ENCODE measurements around the gene ADNP2.

Gene ADNP2

DNA sequence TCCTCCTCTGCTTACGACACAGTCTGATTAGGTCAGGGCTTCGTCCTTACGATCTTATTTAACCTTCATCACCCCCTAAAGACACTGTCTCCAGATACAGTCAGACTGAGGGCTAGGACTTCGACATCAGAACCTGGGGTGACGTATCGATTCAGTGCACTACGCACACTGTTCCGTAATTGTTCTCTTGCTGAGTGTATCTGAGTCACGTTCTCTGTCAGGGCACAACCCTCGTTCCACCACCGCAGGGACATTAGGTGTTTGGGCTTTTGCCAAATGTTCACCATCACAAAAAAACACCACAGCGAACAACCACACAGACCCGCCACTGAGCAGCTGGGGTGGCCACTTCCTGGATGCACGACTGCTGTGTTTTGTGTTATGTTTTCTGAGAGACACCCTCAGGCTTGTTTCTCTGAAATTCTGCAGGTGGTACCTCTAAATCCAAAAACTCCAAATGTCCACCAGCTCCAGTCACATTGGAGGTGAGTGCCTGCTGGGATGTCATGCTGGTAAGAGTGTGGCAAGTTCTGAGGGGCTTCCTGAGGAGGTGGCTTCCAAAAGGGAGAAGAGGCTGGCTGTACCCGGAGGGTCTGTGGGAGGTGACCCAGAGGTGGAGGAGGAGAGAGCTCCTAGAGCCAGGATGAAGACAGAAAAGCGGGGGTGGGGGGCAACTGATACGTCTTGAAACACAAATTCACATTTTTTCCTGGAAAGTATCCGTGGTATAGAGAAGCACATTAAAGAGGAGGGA lies 66.6 kb downstream of the ADNP2 start:
- DNase-seq, result no peak

DNA sequence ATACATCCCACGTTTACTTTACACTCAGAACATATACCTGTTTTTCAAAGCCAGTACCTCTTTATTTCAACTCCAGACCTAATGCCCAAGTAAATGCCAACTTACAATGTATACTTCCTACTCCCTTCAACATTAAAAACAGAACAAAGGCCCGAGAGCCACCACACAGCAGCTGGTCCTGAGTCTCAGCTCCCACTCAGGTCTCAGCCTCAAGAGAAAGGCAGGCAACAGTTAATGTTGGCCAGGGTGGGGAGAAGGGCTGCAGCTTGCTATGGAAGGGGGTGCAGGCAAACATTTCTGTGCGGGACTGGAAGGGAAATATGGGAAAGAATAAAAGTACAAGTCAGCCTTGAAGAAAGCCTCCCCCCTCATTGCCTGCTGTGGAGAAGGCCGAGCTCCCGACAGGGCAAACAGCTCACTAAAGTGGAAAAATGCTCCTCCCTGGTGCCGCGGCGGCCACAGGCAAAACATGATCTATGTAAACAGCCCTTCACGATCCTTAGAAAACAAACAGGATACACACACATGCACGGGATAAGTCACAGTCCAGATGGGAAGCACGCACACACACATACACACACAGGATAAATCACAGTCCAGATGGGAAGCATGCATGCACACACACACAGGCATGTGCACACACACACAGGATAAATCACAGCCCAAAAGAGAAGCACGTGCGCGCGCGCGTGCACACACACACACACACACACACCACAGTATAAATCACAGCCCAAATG lies 67.4 kb downstream of the ADNP2 start:
- no peak for DNase-seq

DNA sequence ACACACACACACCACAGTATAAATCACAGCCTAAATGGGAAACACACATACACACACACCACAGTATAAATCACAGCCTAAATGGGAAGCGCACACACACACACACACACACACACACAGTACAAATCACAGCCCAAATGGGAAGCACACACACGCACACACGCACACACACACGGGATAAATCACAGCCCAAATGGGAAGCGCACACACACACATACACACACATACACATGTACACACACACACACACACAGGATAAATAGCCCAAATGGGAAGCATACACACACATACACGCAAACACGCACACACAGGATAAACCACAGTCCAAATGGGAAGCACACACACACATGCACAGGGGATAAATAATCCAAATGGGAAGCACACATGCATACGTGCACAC lies 68.1 kb downstream of the ADNP2 start:
- no peak for DNase-seq

DNA sequence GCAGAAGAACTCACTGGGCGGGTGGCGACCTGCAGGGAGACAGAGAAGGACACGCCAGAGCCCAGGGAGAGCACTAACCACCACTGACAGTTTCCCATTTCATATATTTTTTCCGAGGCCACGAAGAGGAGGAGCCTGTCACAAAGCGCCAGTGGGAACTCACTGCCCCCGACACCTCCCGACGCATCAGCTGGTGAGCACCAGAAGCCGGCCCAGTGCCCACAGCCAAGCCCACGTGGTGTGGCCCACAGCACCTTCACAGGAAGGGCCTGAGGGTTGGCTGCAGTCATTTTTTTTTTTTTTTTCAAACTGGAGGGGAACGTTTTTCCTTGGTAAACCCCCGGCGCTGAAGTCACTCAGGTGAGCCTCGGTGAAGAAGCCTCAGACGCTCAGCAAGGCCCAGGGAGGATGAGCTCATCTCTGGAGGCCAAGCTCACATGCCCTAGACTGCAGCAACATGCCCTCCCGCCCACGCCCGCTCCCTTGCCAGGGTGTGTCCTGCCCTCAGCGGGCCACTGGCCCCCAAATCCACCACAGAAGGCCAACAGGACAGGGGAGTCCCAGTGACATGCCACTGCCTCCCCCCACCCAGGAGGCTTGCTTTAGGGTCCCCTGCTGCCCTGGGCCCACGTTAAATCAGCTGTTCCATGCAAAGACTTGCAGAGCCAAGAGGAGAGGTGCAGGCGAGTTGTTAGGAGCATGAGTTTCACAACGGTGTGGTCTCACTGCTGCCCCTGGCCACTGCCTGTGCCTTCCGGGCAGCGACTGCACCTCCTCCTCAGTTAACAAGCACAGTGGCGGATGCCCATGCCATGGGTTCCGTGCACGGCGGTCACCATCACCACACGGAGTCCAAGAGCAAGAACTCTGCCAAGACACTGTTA lies 70.1 kb downstream of the ADNP2 start:
- DNase-seq, result no peak

DNA sequence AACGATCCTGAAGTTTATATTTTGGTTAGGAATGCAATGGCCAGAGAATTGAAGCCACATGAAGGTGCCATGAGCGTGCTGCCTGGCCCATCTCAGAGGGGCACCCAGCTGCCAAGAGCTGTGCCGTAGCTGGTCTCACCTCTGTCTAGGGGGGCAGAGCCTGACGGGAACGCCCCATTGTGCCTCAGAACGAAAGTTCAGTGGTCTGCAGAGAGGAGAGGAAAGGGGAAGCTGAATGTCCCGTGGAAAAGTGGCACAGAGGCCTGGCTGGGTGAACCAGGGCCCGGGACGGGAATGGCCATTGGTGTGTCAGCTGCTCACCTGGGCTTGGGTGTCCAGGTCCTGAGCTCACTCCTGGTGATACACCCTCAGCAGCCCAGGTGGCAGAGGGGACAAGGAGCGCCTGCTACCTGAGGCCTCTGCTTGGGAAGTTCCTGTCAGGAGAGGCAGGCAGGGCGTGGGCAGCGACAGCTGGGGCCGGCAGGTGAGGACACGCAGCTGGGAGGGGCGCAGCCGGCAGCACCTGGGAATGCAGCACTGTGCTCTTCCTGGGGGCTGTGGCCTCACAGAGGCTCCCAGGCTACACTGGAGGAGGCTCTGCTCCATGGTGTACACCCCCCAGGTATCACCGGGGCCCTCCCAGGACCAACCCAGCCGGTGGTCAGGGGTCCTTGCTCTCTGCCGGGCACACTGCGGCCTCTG lies 70.9 kb downstream of the ADNP2 start:
- DNase-seq, result no peak

DNA sequence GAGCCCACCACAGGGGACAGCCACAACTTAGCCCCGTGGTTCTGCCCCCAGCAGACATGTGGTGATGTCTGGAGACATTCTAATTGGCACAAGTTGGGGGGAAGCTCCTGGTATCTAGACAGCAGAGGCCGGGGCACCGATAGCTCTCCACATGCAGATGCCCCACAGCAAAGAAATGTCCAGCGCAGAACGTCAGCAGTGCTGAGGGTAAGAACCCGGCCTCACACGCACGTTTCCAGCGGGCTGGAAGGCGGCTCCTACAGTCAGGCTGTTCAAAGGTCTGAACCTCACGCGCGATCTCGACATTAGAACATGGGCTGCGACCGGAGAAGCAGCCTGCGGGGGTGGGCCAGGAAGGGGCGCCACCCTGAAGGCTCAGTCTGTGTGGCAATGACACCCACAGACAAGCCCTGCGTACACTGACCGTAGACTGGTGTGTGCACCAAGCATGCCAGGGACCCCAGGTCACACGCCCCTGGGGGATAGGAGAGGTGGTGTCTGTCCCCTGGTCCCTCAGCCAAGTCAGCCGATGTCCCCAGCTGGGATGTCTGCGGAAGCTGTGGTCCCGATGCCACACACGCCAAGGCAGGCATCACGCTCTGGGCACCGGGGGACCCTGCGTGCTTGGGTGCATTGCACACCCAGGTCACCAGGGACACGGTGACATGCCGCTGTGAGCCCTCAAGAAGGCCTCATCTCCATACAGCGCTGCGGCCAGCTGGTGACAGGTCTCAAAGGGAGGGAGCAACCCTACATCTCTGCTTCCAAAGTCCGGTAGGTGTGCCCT lies 71.9 kb downstream of the ADNP2 start:
- no peak for DNase-seq

DNA sequence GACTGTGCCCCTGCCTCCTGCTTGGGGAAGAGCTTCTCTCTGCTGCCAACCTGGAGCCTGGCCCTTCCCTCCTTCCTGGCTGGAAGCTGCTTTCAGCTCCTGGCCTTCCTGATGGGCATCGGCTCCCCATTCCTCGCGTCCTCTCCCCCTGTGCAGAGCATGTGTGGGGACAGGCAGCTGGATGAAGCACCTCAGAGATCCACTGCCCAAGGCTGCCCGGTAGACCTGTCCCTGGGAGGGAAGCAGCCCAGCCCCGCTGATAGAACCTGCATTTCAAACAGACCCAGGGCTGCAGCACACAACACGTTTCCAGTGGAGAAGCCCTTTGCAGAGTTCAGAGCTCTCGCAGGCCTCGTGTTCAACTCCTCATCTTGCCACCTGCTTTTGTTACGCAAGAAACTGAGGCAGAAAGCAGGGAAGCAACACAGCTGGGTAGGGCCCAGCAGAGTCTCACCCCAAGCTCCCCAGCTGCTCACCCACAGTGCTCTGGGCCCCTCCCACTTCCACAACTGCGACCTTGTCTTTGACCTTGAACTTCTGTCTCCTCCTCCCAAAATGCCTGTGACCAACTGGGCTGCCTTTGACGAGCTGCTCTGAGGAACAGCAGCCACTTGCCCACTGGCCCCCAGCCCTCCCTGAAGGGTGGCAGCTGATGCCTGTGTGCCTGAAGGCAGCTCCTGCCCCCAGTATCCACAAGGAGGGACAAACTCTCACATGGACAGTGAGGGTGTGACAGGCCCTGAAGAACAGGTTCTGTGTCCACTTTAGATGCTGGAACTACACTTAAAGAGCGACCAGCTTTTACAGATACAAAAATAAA lies 72.8 kb downstream of the ADNP2 start:
- DNase-seq, result no peak

DNA sequence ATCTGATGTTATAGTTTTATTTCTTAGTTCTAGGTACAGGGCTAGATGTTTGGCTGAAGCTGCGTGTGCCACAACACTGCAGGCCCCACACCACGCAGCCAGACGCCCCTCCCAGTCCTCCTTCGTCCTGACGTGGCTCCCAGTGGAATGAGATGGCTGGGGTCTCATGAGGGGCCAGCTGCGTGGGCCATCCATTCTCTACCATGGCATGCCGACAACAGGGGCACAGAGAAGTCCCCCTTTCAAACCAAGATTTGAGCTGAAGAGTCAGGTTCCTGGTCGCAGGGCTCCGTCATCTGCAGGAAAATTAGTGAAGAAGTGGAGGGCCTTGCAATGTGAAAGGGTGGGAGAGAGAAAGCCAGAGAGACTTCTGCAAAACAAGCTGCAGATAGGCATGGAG lies 73.8 kb downstream of the ADNP2 start:
- no peak for DNase-seq

DNA sequence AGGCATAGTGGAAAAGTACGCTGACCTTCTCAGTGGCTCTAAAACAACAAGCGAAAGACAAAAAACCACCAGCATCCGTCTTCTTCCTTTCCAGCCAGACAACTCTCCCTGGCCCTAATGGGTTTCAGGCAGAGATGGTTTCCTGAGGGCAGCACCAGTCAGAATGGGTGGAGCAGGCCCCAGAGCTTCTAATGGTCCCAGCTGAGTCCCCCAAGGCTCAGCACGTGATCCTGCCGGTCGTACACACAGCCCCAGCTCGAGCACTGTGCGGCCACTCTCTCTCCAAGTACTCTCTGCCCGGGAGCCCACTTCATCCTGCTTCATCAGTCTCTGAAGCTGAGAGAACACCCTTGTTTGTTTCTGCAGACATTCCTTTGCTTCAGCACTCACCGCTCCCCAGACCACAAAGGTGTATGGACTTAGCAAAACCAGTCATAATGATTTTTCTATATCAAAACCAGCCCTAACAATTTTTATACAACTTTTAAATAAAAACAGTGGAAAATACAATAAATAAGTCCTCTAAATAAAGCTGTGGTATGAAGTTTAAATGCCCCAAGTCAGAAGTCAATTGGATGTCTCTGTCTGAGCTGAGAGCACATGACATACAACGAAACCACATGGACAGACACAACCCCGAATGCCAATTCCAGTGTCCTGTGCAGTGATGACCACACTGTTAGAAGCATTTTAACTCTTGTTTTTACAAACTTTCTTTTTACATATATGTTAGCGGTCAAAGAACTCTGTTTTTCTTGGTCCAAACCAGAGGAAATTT lies 74.4 kb downstream of the ADNP2 start:
- DNase-seq, result no peak

DNA sequence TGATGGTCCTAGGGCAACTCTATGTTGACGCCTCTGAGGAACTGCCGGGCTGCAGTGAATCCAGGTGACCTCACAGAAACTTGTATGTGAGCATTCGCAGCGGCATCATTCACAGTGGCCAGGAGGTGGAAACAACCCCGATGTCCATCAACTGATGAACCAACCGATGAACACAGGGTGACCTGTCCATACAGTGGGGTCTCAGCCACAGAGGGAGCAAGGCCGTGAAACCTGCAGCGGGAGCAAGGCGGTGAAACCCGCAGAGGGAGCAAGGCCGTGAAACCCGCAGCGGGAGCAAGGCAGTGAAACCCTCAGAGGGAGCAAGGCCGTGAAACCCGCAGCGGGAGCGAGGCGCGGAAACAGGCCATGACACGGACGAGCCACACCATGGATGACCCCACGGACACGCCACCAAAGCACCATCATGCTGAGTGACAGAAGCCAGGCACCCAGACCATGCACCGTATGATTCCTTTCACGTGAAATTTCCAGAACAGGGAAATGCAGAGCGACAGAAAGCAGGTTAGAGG lies 75.2 kb downstream of the ADNP2 start:
- DNase-seq, result no peak

DNA sequence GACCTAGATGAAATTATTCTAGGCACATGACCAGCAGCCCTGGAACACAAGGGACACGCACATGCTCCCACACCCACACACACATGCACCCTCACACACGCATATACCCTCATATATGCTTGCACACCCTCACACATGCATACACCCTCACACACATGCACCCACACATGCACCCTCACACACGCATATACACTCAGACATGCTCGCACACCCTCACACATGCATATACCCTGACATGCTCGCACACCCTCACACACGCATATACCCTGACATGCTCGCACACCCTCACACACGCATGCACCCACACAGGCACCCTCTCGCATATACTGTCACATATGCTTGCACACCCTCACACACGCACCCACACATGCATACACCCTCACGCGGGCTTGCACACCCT lies 76.5 kb downstream of the ADNP2 start:
- no peak for DNase-seq

DNA sequence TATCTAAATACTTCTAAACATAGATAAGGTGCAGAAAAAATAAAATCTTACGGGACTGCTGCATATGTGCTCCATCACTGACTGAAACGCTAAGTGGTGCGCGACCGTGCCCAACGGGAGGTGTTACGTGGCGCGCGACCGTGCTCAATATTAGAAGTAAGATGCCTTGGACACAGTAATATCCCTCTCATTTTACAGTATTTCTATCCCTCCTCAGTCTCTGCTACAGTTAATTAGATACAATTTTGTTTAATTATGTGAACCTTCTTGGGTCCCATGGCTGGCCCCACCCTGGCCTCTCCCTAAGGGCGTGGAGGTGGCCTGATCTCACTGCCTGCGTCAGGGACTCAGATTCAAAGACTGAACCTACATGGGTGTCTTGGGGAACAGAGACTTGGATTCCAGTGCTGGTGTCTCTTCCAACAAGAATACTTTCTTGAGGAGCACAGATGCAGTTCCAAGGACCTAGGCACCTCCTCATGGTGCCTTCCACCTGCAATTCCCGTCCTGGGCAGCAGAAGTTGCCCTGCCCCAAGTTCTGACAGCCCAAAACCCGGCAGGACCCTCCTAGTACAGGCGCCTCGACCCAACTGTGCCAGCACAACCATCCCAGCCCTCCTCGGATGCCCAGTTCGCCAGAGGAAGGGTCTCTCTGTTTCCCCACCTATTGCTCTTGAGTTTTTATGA lies 79.0 kb downstream of the ADNP2 start:
- DNase-seq, result no peak

DNA sequence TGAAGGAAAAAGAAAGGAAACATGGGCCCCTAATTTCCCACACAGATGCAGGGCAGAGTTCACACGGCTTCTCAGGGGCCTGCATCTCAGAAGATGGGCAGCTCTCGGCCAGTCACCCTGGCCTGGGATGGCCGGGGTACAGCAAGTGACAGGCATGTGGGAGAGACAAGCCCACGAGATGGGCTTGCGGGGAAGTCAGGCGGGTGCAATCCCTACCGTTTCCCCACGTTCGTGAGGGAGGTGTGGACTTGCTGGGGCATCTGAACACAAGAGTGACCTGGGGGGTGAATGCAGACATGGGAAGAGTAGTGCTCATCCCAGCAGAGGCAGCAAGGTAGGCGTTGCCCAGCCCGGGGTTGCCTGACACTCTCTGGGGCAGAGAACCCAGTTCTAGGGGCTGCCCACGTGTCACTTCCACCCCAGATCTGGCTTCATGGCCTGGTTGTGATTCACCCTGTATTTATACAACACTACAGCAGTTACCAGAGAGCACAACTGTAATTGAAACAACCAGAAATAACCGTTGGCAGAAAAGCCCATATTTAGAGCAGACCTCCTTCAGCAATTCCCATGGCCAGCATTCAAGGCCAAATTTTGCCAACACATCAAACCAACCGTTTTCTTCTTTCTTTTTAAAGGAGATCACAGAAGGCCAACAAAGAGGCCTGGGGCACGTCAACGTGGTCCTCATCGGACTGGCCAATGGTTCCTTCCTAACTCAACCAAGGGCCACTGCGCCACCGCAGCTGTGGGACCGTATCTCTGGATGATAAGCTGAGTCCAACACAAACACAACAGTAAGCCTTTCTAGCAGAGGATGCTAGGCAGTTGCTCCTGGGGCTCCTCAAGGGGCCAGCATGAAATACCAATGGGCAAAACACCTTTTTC lies 79.8 kb downstream of the ADNP2 start:
- no peak for DNase-seq

DNA sequence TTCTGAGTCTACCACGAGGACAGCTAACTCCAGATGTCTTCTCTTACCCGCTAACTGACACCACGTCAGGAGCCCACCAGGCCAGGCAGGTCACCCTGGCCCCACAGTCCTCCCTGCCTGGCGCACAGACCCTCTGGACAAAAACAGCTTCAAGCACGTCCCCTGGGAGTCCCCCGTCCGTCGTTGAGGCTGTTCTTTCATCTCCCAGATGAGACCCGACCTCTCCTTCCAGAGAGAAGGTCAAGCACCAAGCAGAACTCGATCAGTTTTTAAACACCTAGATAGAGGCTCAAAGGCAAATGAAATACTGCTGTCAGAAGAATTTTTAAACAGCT lies 80.4 kb downstream of the ADNP2 start:
- DNase-seq, result no peak
